ENCODE results near the gene CHST15.

CHST15 gene

DNA sequence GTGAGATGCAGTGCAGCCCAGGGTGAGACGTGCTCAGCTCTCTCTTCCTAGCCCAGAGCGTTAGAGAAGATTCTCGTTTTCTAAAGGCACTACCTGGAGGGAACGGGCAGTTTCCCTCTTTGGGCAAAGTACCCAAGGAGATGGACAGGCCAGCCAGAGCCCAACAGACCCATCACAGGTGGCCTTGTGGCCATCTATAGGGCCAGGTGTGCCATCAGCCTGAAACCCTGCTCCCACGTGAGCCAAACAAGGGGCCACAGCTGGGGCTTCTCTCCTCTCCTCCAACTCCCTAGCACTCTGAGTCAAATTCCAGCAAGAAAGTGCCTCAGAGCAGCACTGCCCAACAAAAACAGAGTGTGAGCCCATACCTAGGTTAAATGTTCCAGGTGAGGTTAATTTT is 22.3 kb downstream of the CHST15 start:
- peaks cover 6% of the 10 kb centered on the region for H3K27me3 Mint-ChIP-seq (ENCODE audit: low read depth)
- TF ChIP-seq, protein P1, sequence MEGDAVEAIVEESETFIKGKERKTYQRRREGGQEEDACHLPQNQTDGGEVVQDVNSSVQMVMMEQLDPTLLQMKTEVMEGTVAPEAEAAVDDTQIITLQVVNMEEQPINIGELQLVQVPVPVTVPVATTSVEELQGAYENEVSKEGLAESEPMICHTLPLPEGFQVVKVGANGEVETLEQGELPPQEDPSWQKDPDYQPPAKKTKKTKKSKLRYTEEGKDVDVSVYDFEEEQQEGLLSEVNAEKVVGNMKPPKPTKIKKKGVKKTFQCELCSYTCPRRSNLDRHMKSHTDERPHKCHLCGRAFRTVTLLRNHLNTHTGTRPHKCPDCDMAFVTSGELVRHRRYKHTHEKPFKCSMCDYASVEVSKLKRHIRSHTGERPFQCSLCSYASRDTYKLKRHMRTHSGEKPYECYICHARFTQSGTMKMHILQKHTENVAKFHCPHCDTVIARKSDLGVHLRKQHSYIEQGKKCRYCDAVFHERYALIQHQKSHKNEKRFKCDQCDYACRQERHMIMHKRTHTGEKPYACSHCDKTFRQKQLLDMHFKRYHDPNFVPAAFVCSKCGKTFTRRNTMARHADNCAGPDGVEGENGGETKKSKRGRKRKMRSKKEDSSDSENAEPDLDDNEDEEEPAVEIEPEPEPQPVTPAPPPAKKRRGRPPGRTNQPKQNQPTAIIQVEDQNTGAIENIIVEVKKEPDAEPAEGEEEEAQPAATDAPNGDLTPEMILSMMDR (IDR thresholded peaks at IDR 0.05; ENCODE audit: unreplicated experiment in 3 of 3): no peak
- no peaks in the 10 kb centered on the region for H3K36me3 Mint-ChIP-seq (ENCODE audit: low read depth)
- no peaks in the 10 kb centered on the region for H3K9me3 Mint-ChIP-seq
- peaks cover 78% of the 10 kb centered on the region for H3K4me1 Mint-ChIP-seq
- no peak overlapping the region for H3K27ac Mint-ChIP-seq
- H3K4me3 Mint-ChIP-seq: no peak overlapping the region

DNA sequence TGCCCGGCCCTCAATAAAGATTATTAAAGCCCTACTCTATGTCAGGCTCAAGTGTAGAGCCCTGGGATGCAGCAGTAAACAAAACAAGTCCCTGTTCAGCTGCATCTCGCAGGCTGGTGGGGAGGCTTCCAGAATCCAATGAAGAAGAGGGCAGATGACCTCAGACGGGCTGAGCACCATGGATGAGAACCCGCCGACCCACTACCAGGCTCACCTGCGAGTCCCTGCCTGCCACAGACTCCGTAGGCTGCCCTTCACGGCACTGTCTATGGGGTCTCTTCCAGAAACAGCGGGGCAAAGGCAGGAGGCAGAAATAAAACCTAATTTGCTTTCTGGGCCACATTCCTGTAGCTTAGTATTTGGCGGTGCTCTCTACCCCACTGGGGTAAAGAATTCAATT is 22.7 kb downstream of the CHST15 start:
- TF ChIP-seq, protein P1 (IDR thresholded peaks at IDR 0.05; ENCODE audit: unreplicated experiment in 3 of 3): no peak
- H3K4me3 Mint-ChIP-seq: no peak overlapping the region
- peaks cover 78% of the 10 kb centered on the region for H3K4me1 Mint-ChIP-seq
- no peaks in the 10 kb centered on the region for H3K36me3 Mint-ChIP-seq (ENCODE audit: low read depth)
- no peak overlapping the region for H3K27ac Mint-ChIP-seq
- H3K27me3 Mint-ChIP-seq (ENCODE audit: low read depth): peaks cover 6% of the 10 kb centered on the region
- no peaks in the 10 kb centered on the region for H3K9me3 Mint-ChIP-seq

DNA sequence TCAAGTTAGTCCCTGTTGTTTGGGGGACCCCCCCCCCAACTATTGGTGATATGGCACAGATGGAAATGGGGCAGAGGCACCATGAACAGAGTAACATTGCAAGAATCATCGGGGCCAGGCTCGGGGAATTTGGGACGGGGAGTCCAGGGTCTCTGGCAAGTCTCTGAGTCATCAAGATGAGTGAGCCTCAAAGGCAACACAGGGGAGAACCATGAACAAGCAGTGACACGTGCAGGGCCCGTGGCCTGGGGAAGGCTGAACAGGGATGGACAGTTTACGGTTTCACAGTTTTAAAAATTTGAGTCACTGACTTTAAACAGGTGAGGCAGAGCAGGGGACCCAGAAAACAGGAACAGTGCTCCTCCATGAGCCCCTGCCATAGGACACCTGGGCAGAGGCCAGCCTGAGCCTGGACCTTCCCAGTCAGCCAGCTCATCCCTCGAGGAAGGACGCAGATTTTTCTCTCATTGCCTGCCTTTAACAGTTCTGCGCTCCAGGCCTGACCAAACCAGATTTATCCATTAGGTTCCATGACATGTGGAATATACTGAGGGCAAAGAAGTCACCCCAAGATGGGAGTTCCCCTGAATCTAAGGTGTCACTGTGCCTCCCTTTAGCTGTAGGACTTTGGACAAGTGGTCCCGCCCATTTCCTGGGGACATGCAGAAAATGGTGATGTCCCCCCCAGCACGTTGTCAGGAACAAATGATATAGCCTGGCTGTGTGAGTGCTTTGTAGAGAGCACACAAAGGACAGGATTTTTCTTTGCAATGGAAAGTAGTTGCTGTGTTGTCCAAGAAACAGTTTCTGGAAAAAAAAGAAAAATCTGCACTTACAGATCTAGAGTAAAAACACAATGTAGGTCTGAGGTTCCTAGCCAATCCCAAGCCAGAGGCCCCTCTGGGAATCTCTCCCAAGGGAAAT is 23.8 kb downstream of the CHST15 start:
- Mint-ChIP-seq H3K9me3 (no peaks in the 10 kb centered on the region), H3K36me3 (ENCODE audit: low read depth) (no peaks in the 10 kb centered on the region), H3K4me3 (no peak overlapping the region), H3K27ac (peak overlapping the region in 2 of 3 experiments; percentile 83 to 94), H3K4me1 (peaks cover 75% of the 10 kb centered on the region), H3K27me3 (ENCODE audit: low read depth) (peaks cover 6% of the 10 kb centered on the region)
- TF ChIP-seq, protein P1 (IDR thresholded peaks at IDR 0.05; ENCODE audit: unreplicated experiment in 3 of 3): no peak

DNA sequence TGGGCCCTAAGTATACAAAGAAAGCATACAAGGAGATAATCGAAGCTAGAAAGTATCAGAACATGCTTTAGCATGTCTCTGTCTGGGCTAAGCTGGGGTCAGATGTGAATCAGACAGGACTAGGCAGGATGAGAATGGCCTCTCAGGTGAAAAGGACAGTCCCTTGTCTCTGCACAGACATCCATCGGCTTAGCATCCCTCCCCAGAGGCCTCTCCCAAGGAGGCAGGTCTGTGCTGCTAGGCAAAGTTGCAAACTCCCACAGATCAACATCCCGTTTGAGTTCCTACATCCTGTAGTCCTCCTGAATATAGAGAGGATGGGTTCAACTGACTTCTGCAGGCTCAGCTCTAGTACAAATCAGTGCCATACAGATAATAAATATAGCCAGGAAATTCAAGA is 24.5 kb downstream of the CHST15 start:
- peaks cover 74% of the 10 kb centered on the region for H3K4me1 Mint-ChIP-seq
- H3K27me3 Mint-ChIP-seq (ENCODE audit: low read depth): peaks cover 5% of the 10 kb centered on the region
- peak overlapping the region; percentile 41 to 94 (median 83) for H3K27ac Mint-ChIP-seq
- no peaks in the 10 kb centered on the region for H3K9me3 Mint-ChIP-seq
- H3K36me3 Mint-ChIP-seq (ENCODE audit: low read depth): no peaks in the 10 kb centered on the region
- no peak overlapping the region for H3K4me3 Mint-ChIP-seq
- TF ChIP-seq, protein P1 (IDR thresholded peaks at IDR 0.05; ENCODE audit: unreplicated experiment in 3 of 3): no peak

DNA sequence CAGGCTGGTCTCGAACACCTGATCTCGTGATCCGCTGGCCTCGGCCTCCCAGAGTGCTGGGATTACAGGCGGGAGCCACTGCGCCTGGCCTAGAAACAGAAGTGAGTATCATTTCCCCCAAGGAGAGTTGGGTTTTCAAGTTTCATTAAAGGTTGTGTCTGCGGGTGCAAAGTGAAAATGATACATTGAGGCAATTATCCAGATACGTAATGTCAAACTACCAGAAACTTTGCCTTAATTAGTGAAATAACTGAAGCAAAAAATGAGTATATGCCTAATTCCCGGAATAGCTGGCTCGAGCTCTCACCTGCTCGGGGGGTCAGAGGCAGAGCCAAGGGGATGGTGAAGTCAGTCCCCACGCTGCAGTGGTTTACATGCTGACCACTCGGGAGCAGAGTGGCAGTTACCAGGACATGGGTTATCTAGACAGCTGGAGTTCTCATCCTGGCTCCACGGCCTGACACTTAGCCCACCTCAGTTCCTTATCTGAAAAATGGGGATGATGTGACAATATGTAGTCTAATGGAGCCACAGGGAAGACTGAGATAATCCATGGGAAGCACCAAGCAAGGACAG is 25.5 kb downstream of the CHST15 start:
- Mint-ChIP-seq H3K27me3 (ENCODE audit: low read depth) (peaks cover under 1% of the 10 kb centered on the region), H3K4me1 (peaks cover 71% of the 10 kb centered on the region)

More for the DNA sequence above, 25.5 kb downstream of the CHST15 start:
- Mint-ChIP-seq H3K36me3 (ENCODE audit: low read depth) (no peaks in the 10 kb centered on the region), H3K4me3 (no peak overlapping the region), H3K27ac (no peak overlapping the region), H3K9me3 (no peaks in the 10 kb centered on the region)
- TF ChIP-seq, protein P1 (IDR thresholded peaks at IDR 0.05; ENCODE audit: unreplicated experiment in 3 of 3): no peak
